Stimulated activated CD8-positive, alpha-beta memory T cell treated with anti-CD3 and anti-CD28 coated beads, Interleukin-4, amount 100 ng/mL, for 24 hours (primary cell): Measurements from ENCODE around the gene SIGLEC7.

Experiments used
- DNase-seq: peaks from one replicate; pipeline ENCODE4 v3.0.0-alpha.2; 2020; ENCODE audit warnings: low read depth

SIGLEC7 gene

DNA sequence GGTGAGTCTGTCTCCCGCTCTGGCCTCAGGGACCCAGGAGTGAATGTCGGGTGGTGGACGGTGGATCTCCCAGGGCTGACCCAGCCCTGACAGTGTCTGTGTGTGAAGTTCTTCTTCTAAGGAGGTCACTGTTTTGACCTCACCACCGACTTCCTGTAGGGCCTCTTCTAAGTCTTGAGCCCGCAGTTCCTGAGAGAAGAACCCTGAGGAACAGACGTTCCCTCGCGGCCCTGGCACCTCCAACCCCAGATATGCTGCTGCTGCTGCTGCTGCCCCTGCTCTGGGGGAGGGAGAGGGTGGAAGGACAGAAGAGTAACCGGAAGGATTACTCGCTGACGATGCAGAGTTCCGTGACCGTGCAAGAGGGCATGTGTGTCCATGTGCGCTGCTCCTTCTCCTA, at the start of gene SIGLEC7:
Gene SIGLEC7 (plus strand): TSS at position 183 of the 400 bp plus-strand sequence. CDS start 69 bp downstream, at position 252.
- DNase-seq: no peak

DNA sequence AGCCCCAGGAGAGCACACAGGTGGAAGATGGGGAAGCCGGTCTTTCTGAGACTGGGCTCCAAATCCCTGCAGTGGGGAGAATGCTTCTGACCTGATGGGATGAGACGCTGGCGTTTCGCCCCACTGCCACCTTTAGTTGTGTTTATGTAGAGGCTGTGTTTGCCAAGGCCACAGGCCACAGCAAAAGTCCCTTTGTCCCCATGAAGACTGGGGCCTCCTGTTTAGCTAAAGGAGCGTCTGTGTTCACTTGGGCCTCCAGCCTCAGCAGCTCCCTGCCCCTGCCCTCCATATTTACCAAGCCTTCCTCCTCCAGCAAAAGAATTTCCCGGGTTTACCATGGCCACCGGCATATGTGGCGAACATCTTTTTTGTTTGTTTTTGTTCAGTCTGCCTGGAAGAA, 49.0 kb upstream of the SIGLEC7 start:
- DNase-seq: no peak

DNA sequence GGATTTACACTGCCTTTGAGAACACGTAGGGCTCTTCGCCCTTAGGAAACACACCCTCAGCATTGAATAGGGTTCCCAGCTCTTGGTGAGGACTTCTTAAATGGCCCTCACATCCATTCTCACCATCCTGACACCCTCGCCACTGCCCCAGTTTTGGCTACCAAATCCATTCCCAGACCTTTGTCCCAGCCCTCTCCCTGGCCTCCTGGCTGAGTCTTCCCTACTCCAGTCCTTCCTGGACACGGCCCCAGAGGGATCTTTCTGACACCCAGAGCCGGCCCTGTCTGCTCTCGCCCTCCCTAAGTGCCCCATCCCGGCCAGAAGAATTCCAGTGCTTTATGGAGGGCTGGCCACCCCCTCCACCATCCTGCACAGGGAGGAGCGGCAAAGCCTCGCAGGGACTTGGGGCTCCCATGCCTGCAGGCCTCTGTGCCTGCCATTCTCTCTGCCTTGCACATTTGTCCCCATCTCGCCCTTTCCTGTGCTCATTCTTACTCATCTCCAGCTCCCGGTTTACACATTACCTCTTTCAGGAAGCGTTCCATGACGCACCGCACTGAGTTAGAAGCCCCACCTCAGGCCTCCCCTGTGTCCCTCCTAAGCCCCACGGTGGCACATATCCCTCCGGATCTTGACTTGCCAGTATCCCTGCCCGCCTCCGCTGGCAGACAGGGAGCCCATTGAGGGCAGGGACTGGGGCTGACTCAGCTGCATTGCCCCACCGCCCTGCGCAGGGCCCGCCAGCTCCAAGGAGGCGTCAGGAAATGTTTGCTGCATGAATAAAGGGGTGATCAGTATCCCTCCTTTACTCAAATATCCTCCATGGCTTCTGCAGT, 48.4 kb upstream of the SIGLEC7 start:
- no peak for DNase-seq

DNA sequence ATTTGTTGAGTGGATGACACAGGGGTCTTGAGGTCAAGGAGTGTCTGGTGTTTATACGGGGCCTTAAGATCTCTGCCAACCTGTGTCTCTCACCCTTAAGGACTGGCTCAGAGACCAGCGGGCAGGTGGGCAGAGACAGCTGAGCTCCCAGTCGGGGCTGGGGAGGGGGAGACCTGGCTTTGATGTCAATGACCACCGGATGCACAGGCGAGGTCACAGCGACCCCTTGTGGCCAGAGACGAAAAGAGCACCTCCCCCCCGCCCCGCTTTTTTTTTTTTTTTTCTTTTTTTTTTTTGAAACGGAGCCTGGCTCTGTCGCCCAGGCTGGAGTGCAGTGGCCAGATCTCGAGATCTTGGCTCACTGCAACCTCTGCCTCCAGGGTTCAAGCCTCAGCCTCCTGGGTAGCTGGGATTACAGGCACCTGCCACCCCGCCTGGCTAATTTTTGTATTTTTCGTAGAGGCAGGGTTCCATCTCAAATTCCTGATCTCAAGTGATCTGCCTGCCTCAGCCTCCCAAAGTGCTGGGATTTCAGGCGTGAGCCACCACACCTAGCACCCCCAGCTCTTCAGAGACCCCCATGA, 47.3 kb upstream of the SIGLEC7 start:
- no peak for DNase-seq

DNA sequence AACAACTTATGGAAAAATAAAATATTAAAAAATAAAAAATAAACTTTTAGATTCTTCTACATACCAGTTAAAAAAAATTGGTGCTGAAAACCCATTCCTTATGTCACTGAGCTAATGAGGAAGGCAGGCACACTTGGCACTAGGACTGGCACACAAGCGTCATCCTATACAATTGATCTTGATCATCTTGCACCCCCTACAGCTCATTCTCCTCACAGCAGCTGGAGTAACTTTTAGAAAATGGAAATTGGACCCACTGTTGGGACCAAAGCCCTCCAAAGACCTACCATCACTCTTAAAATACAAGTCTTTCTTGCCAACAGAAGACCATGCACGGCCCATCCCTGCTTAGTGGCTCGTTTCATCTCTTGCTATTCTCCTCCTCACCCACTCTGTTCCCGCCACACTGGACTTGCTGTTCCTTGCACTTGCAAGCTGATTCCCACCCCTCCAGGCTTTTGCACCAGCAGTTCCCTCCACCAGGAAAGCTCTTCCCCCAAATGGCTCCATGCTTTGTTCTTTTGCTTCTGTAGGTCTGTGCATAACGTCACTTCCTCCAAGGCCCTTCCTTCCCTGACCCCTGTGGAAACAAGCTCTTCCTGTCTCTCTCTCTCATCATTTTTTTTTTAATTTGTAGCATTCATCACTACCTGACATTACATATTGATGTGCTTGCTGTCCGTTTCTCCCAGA, 45.5 kb upstream of the SIGLEC7 start:
- DNase-seq: no peak

DNA sequence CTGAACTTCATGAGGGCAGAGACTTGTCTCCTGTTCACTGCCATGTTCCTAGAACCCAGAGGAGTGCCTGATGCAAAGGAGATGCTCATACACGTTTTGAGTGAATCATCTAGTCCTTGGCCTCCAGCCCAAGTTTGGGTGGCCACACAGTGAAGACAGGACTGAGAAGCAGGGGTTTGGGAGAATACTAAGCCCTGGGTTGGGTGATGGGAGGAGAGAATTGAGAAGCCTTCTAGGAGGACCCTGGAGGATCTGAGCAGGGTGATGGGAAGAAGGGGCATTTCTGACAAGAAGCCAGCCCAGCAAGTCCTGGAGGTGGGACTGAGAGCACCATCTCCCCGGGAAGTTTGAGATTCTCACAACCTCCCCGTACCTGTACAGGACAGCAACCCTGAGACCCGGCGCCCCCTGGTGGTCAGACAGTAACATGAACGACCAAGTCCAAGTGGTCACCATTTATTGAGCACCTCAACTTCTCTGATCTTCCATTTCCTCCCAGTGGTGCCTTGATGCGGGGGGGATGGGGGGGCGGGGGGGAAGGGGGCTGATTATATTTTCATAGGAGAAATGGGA, 44.8 kb upstream of the SIGLEC7 start:
- peak; percentile 64 for DNase-seq

DNA sequence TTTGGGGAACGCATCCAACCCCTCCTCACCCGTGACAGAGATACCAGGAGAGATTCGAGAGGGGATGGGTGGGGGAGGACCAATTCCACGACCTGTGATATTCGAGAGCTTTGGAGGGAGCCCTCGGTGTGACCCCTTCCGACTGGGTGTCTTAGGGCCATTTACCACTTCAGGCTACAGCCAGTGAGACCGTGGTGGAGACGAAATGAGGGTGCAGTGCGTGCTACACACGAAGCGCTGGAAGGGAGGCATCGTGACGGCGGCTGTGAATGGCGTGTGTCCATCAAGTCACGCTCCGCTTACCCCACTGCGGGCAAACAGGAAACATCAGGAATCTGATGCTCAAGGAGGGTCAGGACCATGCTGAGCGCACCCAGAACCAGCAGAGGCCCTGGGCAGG, 44.3 kb upstream of the SIGLEC7 start:
- no peak for DNase-seq

DNA sequence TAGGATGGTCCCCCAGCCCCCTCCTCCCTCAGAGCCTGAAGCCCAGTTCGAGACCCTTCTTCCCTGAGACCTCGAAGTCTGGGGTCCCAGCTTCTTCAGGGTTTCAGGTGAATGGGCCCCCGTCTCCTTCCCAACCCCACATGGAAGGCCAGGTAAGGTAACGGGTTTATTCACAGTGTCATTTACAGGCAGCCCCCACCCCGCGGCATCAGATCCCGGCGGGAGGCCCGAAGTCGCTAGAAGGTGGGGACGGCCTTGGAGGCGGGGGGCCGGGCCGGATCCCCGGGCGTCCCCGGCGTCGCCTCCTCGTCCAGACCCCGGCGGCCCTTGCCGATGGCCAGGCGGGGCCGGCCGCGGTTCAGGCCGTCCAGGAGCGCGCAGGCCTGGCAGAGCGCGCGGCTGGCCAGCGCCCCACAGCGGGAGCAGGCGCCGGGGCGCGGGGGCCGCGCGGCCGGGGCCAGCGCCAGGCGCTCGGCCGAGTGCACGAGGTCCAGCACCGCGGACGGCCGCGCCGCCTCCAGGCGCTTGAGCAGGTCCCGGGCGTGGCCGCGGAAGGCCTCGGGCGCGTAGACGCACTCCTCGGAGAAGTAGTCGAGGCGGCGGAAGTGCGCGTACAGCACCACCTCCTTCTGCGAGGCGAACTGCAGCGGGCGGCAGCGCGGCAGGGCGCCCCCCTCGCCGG, 43.6 kb upstream of the SIGLEC7 start:
- DNase-seq: peak; percentile 25

DNA sequence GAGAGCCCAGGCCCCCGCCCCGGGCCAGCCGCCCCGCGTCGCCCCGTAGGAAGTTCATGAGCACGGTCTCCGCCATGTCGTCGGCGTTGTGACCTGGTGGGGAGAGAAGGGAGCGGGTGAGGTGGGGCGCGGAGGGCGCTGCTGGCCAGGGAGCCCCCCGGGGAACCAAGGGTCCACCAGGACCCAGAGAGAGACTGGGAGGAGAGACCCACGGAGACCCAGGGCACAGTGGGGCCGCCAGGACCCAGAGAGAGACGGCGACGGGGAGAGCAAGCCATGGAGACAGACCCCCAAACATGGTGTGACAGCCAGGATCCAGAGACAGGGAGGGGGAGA, 43.1 kb upstream of the SIGLEC7 start:
- DNase-seq: no peak

DNA sequence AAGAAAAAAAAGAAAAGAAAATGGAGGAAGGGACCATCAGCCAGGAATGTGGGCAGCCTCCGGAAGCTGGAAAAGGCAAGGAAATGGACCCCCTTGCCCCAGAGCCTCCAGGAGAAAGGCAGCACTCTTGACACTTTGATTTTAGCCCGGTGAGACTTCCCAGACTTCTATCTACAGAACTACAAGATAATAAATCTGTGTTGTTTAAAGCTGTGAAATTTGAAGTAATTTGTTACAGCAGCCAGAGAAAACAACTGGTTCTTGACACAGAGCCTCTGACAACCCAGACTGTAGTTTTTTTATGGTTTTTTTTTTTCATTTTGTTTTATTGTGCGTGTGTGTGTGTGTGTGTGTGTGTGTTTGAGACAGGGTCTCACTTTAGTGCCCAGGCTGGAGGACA, 41.5 kb upstream of the SIGLEC7 start:
- DNase-seq: no peak

DNA sequence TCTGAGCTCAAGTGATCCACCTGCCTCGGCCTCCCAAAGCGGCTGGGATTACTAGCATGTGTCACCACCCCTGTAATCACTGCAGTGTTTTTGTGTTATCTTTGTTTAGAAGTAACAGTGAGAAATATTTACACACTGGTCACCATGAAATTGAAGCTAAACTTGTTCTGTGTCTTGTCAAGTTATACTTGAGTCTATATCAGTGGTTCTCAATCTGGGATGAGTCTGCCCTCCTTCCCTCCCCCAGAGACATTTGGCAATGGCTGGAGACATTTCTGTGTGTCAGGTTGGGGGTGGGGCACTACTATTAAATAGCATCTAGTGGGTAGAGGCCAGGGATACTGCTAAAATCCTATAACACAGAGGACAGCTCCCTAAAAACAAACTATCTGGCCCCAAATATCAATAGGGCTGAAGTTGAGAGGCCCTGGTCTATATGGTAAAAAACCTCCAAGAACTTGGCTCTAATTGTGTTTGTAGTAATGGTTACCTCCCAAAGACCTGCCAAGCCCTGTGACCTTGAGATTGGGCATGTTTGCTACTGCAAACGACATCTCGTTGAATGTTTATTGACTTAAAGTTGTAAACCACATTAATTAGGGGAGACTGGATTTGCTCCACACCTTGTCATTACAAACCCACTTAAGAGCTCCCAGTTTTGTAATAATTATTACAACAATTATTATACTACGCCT, 40.8 kb upstream of the SIGLEC7 start:
- DNase-seq: no peak

DNA sequence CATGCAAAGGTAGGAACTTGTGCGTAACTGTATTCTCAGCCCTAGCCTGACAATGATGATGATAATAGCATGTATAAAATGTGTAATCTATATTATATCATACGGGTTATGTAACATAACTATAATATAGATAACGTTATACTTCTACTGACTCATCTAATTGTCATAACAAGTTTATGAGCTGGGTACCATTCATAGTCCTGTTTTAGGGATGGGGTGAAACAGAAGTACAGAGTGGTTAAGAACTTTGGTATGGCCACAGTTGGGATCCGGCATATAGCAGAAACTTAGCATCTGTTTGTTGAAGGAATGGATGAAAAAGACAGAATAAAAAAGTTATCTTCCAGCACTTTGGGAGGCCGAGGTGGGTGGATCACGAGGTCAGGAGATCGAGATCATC, 39.1 kb upstream of the SIGLEC7 start:
- DNase-seq: no peak

DNA sequence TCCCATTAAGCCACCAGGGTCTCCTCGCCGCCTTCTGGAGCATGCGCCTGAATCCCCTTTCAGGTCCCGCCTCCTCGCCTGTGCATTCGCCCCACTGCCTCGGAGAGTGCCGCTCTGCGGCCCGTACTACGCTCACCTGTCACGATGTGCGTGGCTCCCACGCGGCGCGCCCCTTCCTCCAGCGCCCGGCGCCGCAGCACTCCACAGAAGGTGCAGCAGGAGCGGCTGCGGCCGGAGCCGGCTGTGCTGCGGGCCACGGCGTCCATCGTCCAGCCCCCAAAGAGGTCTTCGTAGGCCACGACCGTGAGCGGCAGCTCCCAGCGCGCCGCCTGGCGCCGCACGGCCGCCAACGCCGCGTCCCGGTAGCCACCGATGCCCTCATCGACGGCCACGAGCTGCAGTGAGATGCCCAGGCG, 38.2 kb upstream of the SIGLEC7 start:
- no peak for DNase-seq

DNA sequence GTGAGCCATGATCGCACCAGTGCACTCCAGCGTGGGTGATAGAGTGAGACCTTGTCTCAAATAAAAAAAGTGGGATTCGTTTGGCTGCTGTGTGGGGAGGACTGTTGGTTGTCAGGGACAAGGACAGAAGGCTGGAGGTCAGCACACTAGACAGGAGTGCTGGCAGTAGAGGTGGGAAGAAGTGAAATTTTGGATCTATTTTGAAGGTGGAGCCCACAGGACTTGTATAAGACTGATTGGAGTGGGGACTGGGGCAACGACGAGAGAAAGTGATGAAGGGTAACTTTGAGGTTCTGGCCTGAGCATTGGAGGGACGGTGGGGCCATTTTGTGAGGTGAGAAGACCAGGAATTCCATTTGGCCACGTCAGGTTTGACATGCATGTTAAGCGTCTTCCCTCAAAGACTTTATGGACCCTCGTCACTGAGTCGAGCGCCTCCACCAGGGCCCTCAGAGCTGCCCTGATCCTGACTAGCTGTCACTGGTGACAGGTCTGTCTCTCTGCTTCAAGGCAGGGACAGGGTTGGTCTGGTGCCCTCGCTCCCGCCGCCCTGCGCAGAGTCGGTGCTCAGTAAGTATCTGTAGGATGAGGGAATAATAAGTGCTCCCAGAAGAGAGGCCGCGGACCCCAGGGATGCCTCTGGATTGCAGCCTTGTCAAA, 34.6 kb upstream of the SIGLEC7 start:
- DNase-seq: no peak

DNA sequence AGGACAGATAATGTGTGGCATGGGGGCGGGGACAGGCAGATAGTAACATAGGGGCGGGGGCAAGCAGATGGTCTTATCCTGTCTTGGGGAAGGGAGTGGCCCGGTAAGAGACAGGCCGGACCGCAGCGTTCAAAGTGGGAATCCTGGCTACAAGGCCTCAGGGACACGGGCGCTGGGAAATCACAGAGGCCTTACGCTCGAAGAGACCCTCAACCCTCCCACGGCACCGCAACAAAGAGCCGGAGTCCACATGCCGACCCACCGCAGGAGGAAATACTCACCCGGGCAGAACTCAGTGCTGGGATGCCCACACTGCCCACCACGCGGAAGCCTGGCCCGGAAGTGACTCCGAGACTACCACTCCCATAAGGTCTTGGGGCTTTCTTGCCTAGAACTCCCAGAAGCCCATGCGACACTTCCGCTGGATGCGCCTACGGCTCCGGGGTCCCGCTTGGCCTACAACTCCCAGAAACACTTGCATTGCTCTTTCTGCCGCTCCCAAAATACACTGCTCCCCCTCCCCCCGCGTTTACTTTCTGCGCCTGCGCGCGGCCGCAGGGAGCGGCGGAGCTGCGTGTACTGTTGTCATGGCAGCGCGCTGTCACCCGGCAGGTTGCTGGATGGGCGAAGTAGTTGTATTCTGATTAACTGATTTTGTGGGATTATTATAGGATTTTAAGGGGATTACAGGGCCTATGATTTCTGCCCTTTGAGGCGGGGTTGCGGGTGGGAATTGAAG, 33.9 kb upstream of the SIGLEC7 start, which contains the start of gene CTU1:
Gene CTU1 (minus strand): TSS at position 344 of the 739 bp plus-strand sequence. CDS start 3,840 bp downstream, outside the sequence.
- peak; percentile 98 for DNase-seq

DNA sequence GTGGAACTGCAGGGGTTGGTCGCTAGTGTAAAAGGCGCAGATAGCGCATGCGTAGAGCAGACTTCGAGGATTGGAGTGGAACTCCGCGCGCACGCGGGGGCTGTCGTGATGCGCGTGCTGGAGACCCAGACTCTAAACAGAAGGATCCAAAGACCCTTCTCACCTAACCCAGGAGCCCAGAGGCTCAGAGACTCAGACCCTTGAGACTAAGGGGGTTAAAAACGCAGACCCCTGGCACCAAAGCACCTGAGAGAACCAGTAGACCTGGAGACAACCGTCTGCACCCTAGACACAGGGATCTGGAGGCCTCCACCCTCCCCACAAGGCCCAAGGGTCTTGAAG, 33.3 kb upstream of the SIGLEC7 start:
- no peak for DNase-seq

DNA sequence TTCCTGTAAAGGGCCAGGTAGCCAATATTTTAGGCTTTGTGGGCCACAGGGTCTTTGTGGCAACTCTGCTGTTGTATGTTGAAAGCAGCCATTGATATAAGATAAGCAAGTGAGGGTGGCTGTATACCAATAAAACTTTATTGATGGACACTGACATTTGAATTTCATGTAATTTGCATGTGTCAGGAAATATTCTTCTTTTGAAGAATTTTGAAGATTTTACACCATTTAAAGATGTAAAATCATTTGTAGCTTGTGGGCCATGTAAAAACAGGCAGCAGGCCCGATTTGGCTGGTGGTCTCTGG, 31.5 kb upstream of the SIGLEC7 start:
- DNase-seq: no peak

DNA sequence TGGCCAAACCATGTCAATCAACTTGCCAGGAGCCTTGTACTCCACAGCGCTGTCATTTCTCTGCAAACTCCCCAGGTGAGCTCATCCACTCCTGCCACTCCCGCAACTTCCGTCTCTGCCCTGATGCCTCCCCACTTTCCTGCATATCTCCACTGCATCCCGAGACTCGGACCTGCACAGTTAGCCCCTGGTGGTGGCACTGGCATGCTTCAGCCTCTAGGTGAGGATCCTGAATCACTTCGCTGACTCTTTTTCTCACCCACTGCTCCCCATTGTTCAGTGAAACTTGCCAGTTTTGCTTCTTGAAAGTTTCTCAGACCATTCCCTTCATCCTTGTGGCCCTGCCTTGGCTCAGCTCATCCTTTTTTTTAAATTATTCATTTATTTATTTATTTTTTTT, 30.5 kb upstream of the SIGLEC7 start:
- DNase-seq: no peak

DNA sequence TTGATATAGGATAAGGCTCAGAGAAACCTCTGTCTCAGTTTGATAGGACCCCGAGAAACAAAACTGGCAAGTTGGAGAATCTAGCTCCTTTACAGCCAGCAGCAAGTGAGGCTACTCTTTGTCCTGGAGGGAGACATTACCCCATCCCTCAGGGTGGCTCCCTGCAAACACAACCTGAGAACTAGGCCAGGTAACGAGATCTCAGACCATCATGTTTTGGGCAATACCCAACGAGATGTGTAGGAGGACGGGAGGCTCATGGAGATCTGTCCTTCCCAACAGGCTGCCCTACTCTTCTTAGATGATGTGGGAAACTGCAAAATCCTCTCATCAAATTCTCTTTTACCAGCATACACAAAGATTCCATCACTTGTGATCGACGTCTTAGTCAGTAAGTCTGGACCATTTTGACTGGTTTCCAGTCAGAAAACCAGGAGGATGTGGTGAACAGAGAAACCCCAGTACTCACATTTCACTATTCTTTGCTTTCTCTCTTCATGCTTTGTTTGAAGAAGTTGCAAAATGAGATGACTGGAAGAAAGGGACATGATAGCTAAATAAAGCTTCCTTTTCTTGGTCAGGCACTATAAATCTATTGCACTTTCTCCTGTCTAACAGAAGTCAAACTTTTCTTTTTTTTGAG, 27.9 kb upstream of the SIGLEC7 start:
- DNase-seq: no peak

DNA sequence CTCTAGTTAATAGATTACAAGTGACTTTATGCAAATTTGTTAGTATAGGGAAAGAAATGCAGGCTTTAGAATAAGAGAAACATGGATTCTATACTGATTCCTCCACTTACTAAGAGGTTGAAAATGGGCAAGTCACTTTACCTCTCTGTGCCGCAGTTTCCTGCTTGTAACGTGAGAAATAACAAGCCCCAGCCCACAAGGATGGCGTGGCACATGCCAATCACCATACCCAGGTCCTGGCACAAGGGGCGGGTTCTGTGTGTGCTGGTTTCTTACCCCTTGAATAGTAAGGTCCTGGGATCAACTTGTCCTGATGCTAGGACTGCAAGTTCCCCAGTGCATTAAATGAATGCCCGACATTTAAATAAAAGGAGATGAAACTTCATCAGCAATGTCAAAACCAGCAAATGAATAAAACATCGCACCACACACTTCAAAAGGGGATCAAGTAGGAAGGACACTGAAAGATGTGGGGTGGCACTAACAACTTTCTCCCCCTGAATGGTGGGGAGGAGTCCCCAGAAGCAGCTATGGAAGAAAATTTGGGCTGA, 25.3 kb upstream of the SIGLEC7 start:
- no peak for DNase-seq
